ENCODE results near the gene EAF1. TPM values are rescaled to one million over a fixed set of nuclear protein-coding genes. Genes with fewer than 3 reads are reported as not detected.
A peak's percentile ranks its signal among the peaks of the same experiment; 100 is the strongest.

The EAF1 gene
- total and polyA plus RNA-seq, 8 donors = 17.4 to 23.0 (median 19.9) TPM

GRCh38 chr3:15433531-15433930 is 6.1 kb downstream of the EAF1 start:
- peaks cover 5 to 87% of the 10 kb centered on the region in 2 donors for H3K36me3 ChIP-seq

GRCh38 chr3:15434756-15435155 is 7.4 kb downstream of the EAF1 start:
- TF ChIP-seq CTCF (IDR thresholded peaks at IDR 0.05) = no peak
- Histone ChIP-seq H3K27ac (no peak overlapping the region), H3K36me3 (peaks cover 5 to 99% of the 10 kb centered on the region in 2 donors), H3K4me3 (no peak overlapping the region), H3K9me3 (no peaks in the 10 kb centered on the region), H3K4me1 (peaks cover 4 to 41% of the 10 kb centered on the region in 2 donors), H3K27me3 (no peaks in the 10 kb centered on the region)
- ATAC-seq (no peak), DNase-seq (no peak)
- intact Hi-C loops (cut with DNase I) = no loop called here

More at GRCh38 chr3:15433531-15433930, 6.1 kb downstream of the EAF1 start:
- Histone ChIP-seq H3K27ac (no peak overlapping the region), H3K9me3 (no peaks in the 10 kb centered on the region), H3K4me1 (peaks cover 7 to 41% of the 10 kb centered on the region in 2 donors), H3K27me3 (no peaks in the 10 kb centered on the region), H3K4me3 (no peak overlapping the region)
- DNase-seq (no peak), ATAC-seq (no peak)
- TF ChIP-seq CTCF (IDR thresholded peaks at IDR 0.05) = no peak
- intact Hi-C loops (cut with DNase I) = no loop called here

GRCh38 chr3:15436246-15436645 is 8.8 kb downstream of the EAF1 start:
- intact Hi-C loops (cut with DNase I) = no loop called here
- H3K4me3 ChIP-seq = no peak overlapping the region
- no peak for TF ChIP-seq CTCF (IDR thresholded peaks at IDR 0.05)
- H3K4me1 ChIP-seq = peaks cover 10 to 40% of the 10 kb centered on the region in 2 donors
- H3K9me3 ChIP-seq = no peaks in the 10 kb centered on the region
- ATAC-seq (no peak), DNase-seq (no peak)
- no peaks in the 10 kb centered on the region for H3K27me3 ChIP-seq
- no peak overlapping the region for H3K27ac ChIP-seq
- peaks cover 5 to 100% of the 10 kb centered on the region in 2 donors for H3K36me3 ChIP-seq

- Histone ChIP-seq H3K27me3 (no peaks in the 10 kb centered on the region), H3K27ac (peak overlapping the region in 1 of 2 donors; percentile 63), H3K36me3 (peaks cover 5 to 96% of the 10 kb centered on the region in 2 donors), H3K4me3 (no peak overlapping the region), H3K4me1 (peaks cover 10 to 32% of the 10 kb centered on the region in 2 donors), H3K9me3 (no peaks in the 10 kb centered on the region)
- intact Hi-C loops (cut with DNase I) = no loop called here
- ATAC-seq (no peak), DNase-seq (no peak)
- TF ChIP-seq CTCF (IDR thresholded peaks at IDR 0.05) = no peak
Observed at GRCh38 chr3:15438983-15439382, 11.6 kb downstream of the EAF1 start.

- H3K27ac ChIP-seq = peak overlapping the region in 1 of 2 donors; percentile 63
- H3K36me3 ChIP-seq = peaks cover 2 to 96% of the 10 kb centered on the region in 2 donors
- peak; percentile 69 for ATAC-seq
- H3K4me3 ChIP-seq = no peak overlapping the region
- intact Hi-C loops (cut with DNase I) = no loop called here
- H3K27me3 ChIP-seq = no peaks in the 10 kb centered on the region
- TF ChIP-seq CTCF (IDR thresholded peaks at IDR 0.05) = no peak
- H3K9me3 ChIP-seq = no peaks in the 10 kb centered on the region
- H3K4me1 ChIP-seq = peaks cover 10 to 32% of the 10 kb centered on the region in 2 donors
- peak in 1 of 4 donors; percentile 56 for DNase-seq
Observed at GRCh38 chr3:15439476-15439875, 12.1 kb downstream of the EAF1 start.

Data from left lung (tissue), 10 donors.